Head of caudate nucleus (tissue), 42 donors: ENCODE results near the gene CPA5.
"Not testable (repeated sequence)": the region's sequence is repeated elsewhere in the genome, so short reads cannot be mapped to it uniquely, and the experiment has no call there.

Experiments used
- DNase-seq, 42 donors: peaks; one replicate each; pipeline versions ENCODE4 v3.0.0 to v3.0.0-alpha.2; 2020 to 2021; ENCODE audit warnings: mixed read lengths in 7 of 42
- intact Hi-C: fragments of 100-400 bp; cut with DNase I; formaldehyde crosslinking; loops from one replicate; pipeline ENCODE4 v1.15.0; 2022

Gene CPA5, protein sequence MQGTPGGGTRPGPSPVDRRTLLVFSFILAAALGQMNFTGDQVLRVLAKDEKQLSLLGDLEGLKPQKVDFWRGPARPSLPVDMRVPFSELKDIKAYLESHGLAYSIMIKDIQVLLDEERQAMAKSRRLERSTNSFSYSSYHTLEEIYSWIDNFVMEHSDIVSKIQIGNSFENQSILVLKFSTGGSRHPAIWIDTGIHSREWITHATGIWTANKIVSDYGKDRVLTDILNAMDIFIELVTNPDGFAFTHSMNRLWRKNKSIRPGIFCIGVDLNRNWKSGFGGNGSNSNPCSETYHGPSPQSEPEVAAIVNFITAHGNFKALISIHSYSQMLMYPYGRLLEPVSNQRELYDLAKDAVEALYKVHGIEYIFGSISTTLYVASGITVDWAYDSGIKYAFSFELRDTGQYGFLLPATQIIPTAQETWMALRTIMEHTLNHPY

DNA sequence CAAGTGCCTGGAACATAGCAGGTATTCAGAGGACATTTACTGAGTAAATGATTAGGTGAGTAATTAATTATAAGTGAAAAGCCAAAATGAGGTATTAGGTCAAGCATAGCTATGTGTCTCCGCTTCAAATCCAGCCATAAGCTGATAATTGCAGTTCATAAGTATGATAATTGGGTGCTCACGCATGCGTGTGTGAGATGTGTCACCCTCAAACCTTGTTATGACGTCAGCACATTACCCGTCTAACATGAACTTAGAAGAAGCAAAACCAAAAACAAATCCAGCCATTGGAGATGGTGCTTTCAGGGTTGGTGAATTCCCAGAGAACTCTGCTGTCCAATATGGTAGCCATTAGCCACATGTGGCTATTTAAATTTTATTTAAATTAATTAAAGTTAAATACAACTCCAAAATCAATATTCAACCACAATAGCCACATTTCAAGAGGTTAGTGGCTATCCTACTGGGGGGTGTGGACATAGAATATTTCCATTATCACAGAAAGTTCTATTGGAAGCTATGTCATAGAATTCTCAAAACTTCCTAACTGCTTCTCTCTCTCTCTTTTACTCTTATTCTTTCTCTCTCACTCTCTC lies at the start of gene CPA5:
TSS of gene CPA5 (plus strand) at position 546 of the 596 bp plus-strand sequence. CDS start 1,670 bp downstream, outside the sequence.
- no peak for DNase-seq
- intact Hi-C loops = no loop called here

DNA sequence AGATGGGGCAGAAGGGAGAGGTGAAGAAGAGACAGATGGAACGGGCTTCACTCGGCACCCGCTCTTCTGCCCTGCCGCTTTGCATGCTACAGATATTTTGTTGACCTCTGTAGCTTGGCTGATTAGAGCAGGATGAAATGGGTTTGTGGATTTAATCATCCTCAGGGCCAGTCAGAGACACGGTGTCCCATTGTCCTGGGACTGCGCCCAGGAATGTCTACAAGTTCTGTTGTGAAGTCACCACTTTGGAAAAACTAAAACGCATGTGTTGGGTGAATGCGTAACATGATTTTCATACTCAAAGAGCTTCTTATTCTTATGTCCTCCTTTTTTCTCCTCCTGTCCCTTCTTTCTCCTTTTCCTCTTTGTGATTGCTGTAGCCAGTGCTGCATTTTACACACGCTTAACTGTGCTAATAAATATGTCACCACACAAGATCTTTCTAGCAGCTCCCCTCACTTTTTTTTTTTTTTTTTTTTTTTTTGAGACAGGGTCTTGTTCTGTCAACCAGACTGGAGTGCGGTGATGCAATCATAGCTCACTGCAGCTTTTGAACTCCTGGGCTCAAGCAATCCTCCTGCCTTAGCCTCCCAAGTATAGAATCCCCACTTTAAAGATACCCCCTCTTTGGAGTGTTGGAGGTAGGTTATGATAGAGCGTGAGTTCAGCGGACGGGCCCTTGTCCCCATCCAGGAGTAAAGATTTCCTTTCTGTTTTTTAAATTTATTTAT lies 48.2 kb upstream of the CPA5 start:
- intact Hi-C loops = no loop called here
- no peak for DNase-seq

DNA sequence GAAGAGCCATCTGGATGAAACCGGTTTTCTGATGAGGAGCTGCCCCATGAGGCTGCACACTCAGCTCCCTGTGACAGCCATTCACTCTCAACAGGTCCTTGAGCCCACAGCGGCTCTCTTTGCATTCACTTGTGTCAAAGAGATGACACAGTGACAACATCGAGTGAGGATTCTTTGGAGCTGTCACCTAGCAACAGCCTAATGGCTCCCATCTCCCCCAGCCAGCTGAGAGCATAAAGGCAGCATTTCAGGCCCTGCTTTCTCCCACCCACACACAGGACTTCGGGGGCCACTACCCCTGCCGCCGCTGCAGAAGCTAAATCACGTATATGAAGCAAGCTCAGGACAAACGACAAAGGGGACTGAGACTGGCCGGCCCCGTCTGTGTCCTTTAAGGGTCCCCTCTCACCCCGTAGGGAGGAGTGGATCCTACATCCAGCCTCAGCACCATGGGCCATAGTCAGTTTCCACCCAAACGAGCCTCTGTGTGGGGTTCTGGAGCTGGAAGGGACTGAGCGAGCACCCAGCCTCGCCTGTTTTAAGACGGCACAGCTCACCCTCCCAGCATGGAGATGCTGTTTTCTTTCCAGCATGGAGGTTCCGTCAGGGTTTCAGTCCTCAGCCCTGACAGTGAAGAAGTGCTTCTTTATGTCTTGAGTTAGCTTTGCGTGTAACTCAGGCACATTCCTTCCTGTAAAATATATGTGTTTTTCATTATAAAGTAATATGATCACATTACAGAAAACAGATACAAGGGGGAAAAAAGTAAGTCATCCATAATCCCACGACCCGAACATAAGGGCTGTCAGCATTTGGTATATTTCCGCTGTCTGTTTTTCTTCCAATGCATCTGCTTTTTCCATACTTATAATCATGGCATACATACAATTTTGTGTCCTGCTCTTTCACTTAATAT lies 46.7 kb upstream of the CPA5 start:
- DNase-seq = no peak
- intact Hi-C loops = no loop called here

DNA sequence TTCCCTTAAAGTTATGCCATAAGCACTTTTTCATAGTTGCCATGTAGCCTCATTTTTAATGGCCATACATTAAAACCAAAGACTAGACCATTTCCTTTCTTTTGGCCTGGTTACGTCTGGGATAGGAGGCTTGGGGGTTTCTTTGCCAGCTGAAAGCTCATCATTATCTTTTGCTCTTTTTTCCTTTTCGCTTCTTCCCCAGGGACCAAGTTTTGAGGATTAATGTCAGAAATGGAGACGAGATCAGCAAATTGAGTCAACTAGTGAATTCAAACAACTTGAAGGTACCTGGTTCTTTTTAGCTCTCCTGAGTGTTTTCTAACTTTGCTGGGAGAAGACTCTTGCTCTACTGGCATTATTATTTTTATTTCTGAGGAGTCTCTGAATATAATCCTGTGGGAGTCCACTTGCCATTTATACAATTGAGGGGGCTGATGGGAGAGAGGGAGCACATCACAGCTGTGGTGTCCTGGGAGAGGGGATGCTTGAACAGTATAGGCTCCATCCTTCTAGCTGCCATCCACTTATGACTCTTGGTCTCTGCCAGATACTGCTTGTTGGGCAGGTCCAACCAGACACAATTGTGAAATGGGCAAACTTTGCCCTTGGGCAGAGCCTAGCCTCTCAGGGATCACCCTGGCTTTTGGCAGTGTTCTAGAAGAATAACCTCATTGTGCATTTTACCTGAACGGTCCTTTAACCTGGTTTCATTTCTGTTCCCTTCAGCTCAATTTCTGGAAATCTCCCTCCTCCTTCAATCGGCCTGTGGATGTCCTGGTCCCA lies 45.9 kb upstream of the CPA5 start:
- intact Hi-C loops = no loop called here
- DNase-seq = no peak

- intact Hi-C loops = no loop called here
- DNase-seq = no peak
These were observed 44.8 kb upstream of the CPA5 start for GRCh38 chr7:130299866-130300265.

GRCh38 chr7:130301501-130302020 lies 43.1 kb upstream of the CPA5 start:
- intact Hi-C loops = no loop called here
- no peak for DNase-seq

GRCh38 chr7:130302649-130303048 lies 42.0 kb upstream of the CPA5 start:
- intact Hi-C loops = no loop called here
- no peak for DNase-seq

- intact Hi-C loops = no loop called here
These were observed 41.5 kb upstream of the CPA5 start for GRCh38 chr7:130303127-130303526.

DNA sequence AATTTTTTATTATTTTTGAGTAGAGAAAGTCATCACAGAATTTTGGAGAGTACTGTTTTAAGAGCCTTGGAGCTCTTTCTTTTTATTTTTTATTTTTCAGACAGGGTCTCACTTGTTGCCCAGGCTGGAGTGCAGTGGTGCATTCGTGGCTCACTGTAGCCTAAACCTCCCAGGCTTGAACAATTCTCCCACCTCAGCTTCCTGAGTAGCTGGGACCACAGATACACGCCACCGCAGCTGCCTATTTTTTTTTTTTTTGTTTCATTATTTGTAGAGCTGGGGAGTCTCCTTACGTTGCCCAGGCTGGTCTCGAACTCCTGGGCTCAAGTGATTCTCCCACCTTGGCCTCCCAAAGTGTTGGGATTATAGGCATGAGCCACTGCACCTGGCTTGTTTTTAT lies 41.1 kb upstream of the CPA5 start:
- intact Hi-C loops = no loop called here
- no peak for DNase-seq

More at GRCh38 chr7:130303127-130303526, 41.5 kb upstream of the CPA5 start:
- DNase-seq = no peak

- intact Hi-C loops = no loop called here
- DNase-seq = peak in 3 of 42 donors; percentile 5 to 47 (median 38)
These were observed 40.6 kb upstream of the CPA5 start for GRCh38 chr7:130303982-130304381.

DNA sequence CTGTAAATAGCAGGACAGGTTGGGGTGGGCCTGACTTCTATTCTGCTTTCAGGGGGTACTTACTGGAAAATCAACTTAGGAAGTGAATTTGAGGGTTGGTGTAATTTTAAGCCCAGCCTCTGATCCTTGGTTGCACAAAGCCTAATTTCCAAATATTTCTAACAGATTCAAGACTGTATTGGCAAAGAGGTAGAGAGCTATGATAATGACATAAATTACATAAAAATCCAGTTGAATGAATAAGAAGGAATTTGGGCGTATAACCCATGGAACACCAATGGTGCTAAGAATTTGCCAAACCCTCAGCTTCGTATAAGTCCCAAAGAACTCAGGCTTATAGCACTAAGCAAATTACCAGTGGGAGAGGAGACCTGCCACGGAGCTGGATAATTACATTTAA lies 39.7 kb upstream of the CPA5 start:
- intact Hi-C loops = no loop called here
- no peak for DNase-seq

GRCh38 chr7:130305433-130306042 lies 39.1 kb upstream of the CPA5 start:
- no peak for DNase-seq
- intact Hi-C loops = no loop called here

- intact Hi-C loops = no loop called here
- DNase-seq = no peak
These were observed 34.6 kb upstream of the CPA5 start for GRCh38 chr7:130309986-130310385.

DNA sequence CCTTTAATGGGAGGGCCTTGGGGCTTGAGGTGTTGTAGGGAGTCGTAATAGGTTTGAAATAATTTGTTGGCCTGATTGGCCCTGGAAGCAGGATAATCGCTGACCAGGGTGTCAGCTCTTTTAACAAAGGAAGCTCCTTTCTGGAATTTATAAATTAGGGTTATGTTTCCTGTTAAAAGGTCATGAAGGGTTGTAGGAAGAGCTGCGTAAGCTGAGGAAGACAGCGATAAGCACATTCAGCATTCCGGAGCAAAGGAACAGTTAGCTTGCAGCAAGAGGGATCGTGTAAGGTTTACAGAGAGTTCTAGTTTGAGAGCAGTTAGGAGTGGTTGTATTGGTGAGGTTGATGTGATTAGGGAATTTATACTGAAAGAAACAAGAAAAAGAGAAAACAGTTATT lies 30.3 kb upstream of the CPA5 start:
- intact Hi-C loops = no loop called here
- no peak for DNase-seq

DNA sequence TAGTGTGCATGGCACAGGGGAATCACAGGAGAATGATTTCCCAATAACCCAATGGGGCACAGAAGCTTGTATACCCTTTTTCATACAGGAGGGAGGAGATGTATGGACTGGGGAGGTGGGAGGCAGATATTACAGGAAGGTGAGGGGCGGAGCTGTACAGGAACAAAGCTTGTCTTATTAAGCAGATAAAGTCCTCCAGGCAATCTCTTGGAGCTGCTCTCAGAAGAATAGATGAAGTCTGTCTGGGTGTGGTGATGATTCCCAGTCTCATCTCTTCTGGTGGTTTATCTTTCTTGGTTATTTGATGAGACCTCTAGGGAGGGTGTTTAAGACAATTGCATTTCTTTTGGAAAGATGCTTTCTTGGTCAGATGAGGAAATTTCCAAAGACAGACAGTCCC lies 25.1 kb upstream of the CPA5 start:
- intact Hi-C loops = no loop called here

GRCh38 chr7:130321542-130322229 lies 22.9 kb upstream of the CPA5 start:
- DNase-seq, intact Hi-C loops: not testable (repeated sequence)

More for the DNA sequence above, 25.1 kb upstream of the CPA5 start:
- DNase-seq = no peak

GRCh38 chr7:130322615-130323014 lies 22.0 kb upstream of the CPA5 start:
- intact Hi-C loops = no loop called here

More at GRCh38 chr7:130322615-130323014, 22.0 kb upstream of the CPA5 start:
- DNase-seq = no peak
